Measurements from ENCODE around the gene SH3RF3.

The SH3RF3 gene

DNA sequence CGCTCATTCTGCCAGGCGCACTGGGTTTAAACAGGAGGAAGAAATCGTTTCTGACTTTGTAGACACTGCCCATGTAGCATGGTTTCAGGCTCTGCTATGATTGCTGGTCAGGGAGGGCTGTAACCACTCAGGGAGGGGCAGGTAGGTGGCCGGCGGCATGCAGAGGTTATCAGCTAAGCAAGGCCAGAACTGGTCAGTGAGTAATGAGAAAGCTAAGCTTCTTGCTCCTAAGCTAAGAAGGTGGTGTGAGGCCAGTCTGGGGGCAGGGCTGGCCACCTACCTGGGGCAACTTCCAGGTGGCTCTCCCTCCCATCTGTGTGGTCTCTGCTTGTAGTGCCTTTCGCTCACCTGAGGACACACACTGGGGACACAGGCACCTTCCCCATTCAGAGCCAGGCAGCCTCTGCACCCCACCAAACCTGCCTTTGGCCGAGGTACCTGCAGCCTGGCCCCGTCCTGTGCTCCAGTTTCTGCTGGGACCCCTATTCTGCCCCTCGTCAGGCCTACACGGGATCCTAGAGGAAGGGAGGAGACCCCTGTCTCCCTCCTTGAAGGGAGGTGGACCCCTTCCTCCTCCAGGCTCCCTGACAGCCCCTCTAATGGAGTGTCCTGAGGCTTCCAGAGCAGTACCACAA, 288.8 kb downstream of the SH3RF3 start:
- no peak for TF ChIP-seq CSDC2 (CRISPR knock-in tag; IDR thresholded peaks at IDR 0.05)
- TF ChIP-seq SNAI2 (CRISPR knock-in tag; IDR thresholded peaks at IDR 0.05) = no peak
- no peak for TF ChIP-seq ZC3H10 (CRISPR knock-in tag; IDR thresholded peaks at IDR 0.05)
- no peak for TF ChIP-seq ZNF8 (CRISPR knock-in tag; IDR thresholded peaks at IDR 0.05)
- TF ChIP-seq, protein P1, sequence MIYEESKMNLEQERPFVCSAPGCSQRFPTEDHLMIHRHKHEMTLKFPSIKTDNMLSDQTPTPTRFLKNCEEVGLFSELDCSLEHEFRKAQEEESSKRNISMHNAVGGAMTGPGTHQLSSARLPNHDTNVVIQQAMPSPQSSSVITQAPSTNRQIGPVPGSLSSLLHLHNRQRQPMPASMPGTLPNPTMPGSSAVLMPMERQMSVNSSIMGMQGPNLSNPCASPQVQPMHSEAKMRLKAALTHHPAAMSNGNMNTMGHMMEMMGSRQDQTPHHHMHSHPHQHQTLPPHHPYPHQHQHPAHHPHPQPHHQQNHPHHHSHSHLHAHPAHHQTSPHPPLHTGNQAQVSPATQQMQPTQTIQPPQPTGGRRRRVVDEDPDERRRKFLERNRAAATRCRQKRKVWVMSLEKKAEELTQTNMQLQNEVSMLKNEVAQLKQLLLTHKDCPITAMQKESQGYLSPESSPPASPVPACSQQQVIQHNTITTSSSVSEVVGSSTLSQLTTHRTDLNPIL (CRISPR knock-in tag; IDR thresholded peaks at IDR 0.05; ENCODE audit: low read depth) = no peak
- ATAC-seq = no peak

DNA sequence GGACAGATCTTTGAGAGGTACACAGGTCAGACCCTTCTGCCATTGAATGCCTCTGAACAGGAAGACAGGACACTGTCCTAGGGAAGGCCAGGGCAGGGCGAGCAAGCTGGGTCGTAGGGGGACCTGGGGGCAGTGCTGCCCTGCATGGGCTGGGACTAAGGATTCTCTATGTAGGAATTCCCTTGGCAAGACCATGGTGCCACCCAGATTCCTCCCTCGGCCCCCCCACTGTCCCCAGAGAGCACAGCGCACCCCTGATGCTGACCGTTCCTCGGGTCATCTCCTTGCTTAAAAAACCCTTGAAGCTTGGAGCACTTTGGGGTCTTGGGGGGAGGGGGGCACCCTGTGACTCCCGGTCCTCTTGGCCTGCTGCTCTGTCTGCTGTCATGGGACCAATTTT, 289.7 kb downstream of the SH3RF3 start:
- TF ChIP-seq PPARA (CRISPR knock-in tag; IDR thresholded peaks at IDR 0.05; ENCODE audit: borderline replicate concordance) (no peak), TSHZ2 (CRISPR knock-in tag; IDR thresholded peaks at IDR 0.05) (no peak), BACH2 (CRISPR knock-in tag; IDR thresholded peaks at IDR 0.05; ENCODE audit: borderline replicate concordance) (no peak), CSDC2 (CRISPR knock-in tag; IDR thresholded peaks at IDR 0.05) (no peak), CSRNP3 (CRISPR knock-in tag; IDR thresholded peaks at IDR 0.05) (no peak), TCF4 (CRISPR knock-in tag; IDR thresholded peaks at IDR 0.05; ENCODE audit: borderline replicate concordance) (no peak), SNAI2 (CRISPR knock-in tag; IDR thresholded peaks at IDR 0.05) (no peak), GLIS3 (CRISPR knock-in tag; IDR thresholded peaks at IDR 0.05) (no peak), ZFP3 (CRISPR knock-in tag; IDR thresholded peaks at IDR 0.05) (no peak), RARB (CRISPR knock-in tag; IDR thresholded peaks at IDR 0.05) (no peak), ZFP30 (CRISPR knock-in tag; IDR thresholded peaks at IDR 0.05) (no peak), ISL1 (CRISPR knock-in tag; IDR thresholded peaks at IDR 0.05) (no peak), ZNF565 (CRISPR knock-in tag; conservative IDR thresholded peaks at IDR 0.05; ENCODE audit: low read depth) (no peak)
- no peak for ATAC-seq

DNA sequence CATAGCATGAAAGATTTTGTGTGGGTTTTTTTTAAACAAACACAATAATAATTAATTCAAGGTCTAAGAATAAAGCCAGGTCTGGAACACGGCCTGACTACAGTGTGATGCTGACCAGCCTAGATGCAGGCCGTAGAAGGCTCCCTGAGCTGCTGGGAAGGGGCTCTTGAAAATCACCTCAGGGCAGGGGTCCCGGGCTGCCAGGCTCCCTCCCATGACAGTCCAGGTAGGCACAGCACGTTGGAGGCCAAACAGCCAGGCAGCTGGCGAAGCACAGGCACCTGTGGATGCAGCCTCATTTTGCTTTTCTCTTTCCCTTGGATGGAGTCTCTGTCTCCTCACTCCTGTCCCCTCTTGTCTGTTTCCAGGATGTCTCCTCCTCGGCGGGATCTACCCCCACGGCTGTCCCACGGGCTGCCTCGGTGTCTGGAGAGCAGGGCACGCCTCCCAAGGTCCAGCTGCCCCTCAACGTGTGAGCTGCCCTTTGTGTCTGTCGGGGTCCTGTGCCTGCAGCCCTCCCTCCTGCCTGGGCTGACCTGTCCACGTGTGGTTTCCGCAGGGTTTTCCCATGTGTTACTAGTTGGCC, 290.3 kb downstream of the SH3RF3 start:
- ATAC-seq = no peak
- TF ChIP-seq RARB (CRISPR knock-in tag; IDR thresholded peaks at IDR 0.05) (no peak), ZC3H10 (CRISPR knock-in tag; IDR thresholded peaks at IDR 0.05) (no peak), ZNF565 (CRISPR knock-in tag; conservative IDR thresholded peaks at IDR 0.05; ENCODE audit: low read depth) (no peak), CSRNP3 (CRISPR knock-in tag; IDR thresholded peaks at IDR 0.05) (no peak), ARNTL (CRISPR knock-in tag; IDR thresholded peaks at IDR 0.05; ENCODE audit: borderline replicate concordance, low read depth) (no peak), TOX (CRISPR knock-in tag; IDR thresholded peaks at IDR 0.05; ENCODE audit: borderline replicate concordance) (no peak), TSHZ2 (CRISPR knock-in tag; IDR thresholded peaks at IDR 0.05) (no peak)

All from SK-N-SH treated with all-trans-retinoic acid at 6 μM for 48 hours (cell line).